Subcutaneous abdominal adipose tissue (tissue), 5 donors: ENCODE measurements around the gene SPRR5.

Source experiments
- H3K27ac ChIP-seq: one replicate; pipeline ENCODE4 v1.7.0; 2013; ENCODE audit warnings: low read depth, mild to moderate bottlenecking, inconsistent platforms, low read length, moderate library complexity
- H3K27me3 ChIP-seq, 5 donors: one replicate each; pipeline ENCODE4 v1.7.0; 2013; ENCODE audit warnings: low read length in 5 of 5, inconsistent platforms in 1 of 5; ENCODE audit not compliant: control insufficient read depth in 5 of 5, insufficient read depth in 4 of 5
- H3K36me3 ChIP-seq, 5 donors: one replicate each; pipeline ENCODE4 v1.7.0; 2013; ENCODE audit warnings: low read length in 5 of 5; ENCODE audit not compliant: control insufficient read depth in 5 of 5, insufficient read depth in 5 of 5
- H3K4me1 ChIP-seq, 5 donors: one replicate each; pipeline ENCODE4 v1.7.0; 2013; ENCODE audit warnings: low read length in 5 of 5, mild to moderate bottlenecking in 3 of 5, moderate library complexity in 1 of 5; ENCODE audit not compliant: control insufficient read depth in 5 of 5, insufficient read depth in 5 of 5
- H3K4me3 ChIP-seq, 5 donors: one replicate each; pipeline ENCODE4 v1.7.0; 2013; ENCODE audit warnings: low read length in 5 of 5, low read depth in 1 of 5
- H3K9ac ChIP-seq, 5 donors: one replicate each; pipeline ENCODE4 v1.7.0; 2013; ENCODE audit warnings: low read length in 5 of 5, mild to moderate bottlenecking in 4 of 5, moderate library complexity in 3 of 5
- H3K9me3 ChIP-seq, 5 donors: one replicate each; pipeline ENCODE4 v1.7.0; 2013; ENCODE audit warnings: low read length in 5 of 5; ENCODE audit not compliant: control insufficient read depth in 5 of 5
- donor health status: healthy.
- donor health status: healthy.
- donor health status: healthy.
- donor health status: healthy.
- donor health status: healthy.

SPRR5 gene

DNA sequence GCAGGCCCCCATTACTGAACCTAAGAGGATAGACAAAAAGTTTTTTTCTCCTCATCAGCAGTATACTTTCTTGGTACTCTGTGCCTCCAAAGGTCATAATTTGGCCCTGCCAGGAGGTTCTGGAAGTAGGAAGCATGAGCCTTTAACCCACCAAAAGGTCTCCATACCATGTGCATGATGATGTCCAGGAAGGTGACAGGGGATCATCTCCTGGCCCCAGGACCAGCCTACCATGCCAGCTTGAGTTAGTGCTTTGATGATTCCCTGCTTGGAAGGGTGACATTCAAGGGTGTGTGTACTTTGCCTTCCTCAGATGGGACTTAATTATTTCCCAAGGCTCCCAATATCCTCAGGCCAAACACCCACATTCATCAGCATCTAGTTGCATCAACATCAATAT is 30.6 kb downstream of the SPRR5 start:
- H3K27ac ChIP-seq = no peak overlapping the region
- no peaks in the 10 kb centered on the region for H3K9me3 ChIP-seq
- H3K27me3 ChIP-seq = peaks cover 0 to 4% (median 0%) of the 10 kb centered on the region in 5 donors
- H3K9ac ChIP-seq = no peak overlapping the region
- no peak overlapping the region for H3K4me3 ChIP-seq
- no peaks in the 10 kb centered on the region for H3K4me1 ChIP-seq
- no peaks in the 10 kb centered on the region for H3K36me3 ChIP-seq

DNA sequence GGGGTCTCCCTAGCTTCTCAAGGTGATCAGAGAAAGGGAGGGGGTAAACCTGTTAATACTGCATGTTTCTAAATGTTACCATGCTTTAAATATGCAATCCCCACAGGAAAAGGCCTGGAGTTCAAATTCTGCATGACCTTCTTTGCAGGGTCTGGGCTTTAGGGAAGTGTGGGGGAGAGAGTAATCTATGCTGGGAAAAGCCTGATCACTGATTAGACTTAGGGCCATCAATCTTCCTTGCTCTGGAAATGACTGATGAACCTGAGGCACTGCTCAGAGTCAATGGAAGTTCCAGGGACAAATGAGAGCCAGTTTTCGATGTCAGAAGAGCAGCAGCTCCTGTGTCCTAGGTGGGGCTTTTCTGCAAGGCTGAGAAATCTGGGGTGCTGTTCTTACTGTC is 33.7 kb downstream of the SPRR5 start:
- peaks cover 0 to 17% (median 2%) of the 10 kb centered on the region in 5 donors for H3K27me3 ChIP-seq
- no peak overlapping the region for H3K27ac ChIP-seq
- no peaks in the 10 kb centered on the region for H3K36me3 ChIP-seq
- no peaks in the 10 kb centered on the region for H3K4me1 ChIP-seq
- no peak overlapping the region for H3K9ac ChIP-seq
- H3K9me3 ChIP-seq = no peaks in the 10 kb centered on the region
- H3K4me3 ChIP-seq = no peak overlapping the region

DNA sequence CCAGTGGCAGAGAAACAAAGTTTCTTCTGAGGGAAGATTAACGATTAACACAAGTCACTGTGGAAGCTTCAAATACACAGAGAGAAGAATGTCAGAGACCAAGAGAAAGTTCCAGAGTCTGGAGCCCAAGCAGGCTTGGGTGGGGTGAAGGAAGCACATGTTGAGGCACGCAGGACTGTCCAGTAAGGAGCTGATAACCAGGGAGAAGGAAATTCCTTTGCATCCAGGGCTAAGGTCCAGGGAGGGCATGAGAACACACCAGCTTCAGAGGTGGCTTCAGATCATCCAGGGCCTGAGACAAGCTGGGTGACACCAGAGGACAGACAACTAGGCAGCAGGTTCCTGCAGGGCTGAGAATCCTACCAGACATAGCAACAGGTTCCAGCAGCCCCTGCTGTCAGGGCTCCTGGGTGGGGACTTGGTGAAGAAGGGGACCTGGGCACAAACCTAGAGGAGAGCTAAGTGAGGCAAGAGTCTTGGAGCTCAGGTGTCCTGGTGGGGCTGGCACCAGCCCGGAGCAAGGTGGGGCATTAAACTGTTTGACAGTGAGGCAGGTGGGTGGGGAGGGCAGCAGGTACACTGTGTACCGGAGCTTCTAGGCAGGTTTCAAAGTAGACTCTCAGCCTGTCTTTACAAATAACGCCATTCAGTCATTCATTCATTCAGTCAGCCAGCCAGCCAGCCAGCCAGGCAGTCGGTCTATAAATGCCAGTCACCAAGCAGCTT is 34.3 kb downstream of the SPRR5 start:
- no peak overlapping the region for H3K27ac ChIP-seq
- no peaks in the 10 kb centered on the region for H3K9me3 ChIP-seq
- no peaks in the 10 kb centered on the region for H3K36me3 ChIP-seq
- H3K4me3 ChIP-seq = no peak overlapping the region
- peaks cover 0 to 18% (median 2%) of the 10 kb centered on the region in 5 donors for H3K27me3 ChIP-seq
- H3K4me1 ChIP-seq = no peaks in the 10 kb centered on the region
- no peak overlapping the region for H3K9ac ChIP-seq

DNA sequence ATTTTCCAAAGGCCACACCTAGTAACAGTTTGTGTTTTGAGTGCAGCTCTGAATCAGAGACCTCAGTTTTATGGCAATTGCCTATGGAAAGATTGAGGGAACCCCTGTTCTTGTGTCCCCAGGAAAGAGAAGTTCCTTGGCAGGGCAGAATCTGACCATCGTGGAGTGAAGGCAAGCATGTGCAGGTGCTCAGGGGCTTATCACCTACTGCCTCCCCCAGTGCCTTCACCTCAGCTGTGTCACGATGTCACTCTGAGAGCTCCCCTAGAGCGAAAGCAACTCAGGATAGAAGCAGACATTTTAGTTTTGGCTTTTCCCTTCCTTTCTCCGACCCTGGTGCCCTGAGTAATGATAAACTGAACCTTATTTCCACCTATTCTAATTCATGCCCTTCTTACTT is 35.1 kb downstream of the SPRR5 start:
- Histone ChIP-seq H3K4me3 (no peak overlapping the region), H3K4me1 (no peaks in the 10 kb centered on the region), H3K27me3 (peaks cover 0 to 18% (median 2%) of the 10 kb centered on the region in 5 donors), H3K27ac (no peak overlapping the region), H3K9ac (no peak overlapping the region), H3K36me3 (no peaks in the 10 kb centered on the region), H3K9me3 (no peaks in the 10 kb centered on the region)

DNA sequence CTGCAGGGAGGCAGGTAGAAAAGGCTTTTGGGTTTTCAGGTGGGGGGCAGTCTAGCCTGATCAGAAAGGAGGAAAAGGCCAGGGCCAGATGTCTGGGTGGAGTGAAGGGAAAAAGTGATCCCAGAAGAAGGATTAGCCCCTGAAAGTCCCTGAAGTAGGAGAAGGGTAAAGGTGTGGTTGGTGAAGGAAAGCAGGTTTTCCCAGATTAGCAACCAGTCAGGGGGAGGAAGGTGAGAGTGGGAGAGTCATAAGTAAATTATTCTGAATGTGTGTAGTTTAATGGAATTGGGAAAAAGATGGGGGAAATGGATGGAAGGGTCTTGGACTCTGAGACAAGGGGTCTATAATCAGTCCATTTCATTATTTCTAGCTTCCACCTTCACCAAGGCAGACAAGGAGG is 36.2 kb downstream of the SPRR5 start:
- H3K9me3 ChIP-seq = no peaks in the 10 kb centered on the region
- no peak overlapping the region for H3K9ac ChIP-seq
- no peaks in the 10 kb centered on the region for H3K4me1 ChIP-seq
- H3K4me3 ChIP-seq = no peak overlapping the region
- H3K27me3 ChIP-seq = peaks cover 0 to 18% (median 2%) of the 10 kb centered on the region in 5 donors
- H3K36me3 ChIP-seq = no peaks in the 10 kb centered on the region
- no peak overlapping the region for H3K27ac ChIP-seq

DNA sequence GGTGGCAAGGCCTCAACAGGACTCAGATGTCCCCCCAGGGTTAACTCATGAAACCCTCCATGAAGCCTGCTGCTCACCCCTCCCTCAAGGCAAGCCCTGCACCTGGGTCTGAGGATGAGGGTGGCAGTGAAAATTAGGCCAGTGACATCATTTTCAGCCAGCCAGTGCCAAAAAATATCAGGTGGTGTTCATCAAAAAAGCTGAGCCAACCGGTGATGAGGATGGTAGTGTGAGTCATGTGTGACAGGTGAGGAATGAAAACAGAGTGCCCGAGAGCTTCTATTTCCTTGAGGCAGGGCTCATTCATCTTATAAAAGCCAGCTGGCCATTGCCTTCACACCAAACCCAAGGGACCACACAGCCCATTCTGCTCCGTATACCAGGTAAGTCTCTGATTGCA is 36.7 kb downstream of the SPRR5 start, which contains the start of gene SPRR1A:
Gene SPRR1A, plus strand, starts transcription at position 339 of the 400 bp plus-strand sequence. CDS start 1,150 bp downstream, outside the sequence.
- Histone ChIP-seq H3K36me3 (no peaks in the 10 kb centered on the region), H3K27ac (no peak within 1 kb of the TSS), H3K4me1 (no peaks in the 10 kb centered on the region), H3K27me3 (peaks cover 0 to 18% (median 2%) of the 10 kb centered on the region in 5 donors), H3K4me3 (no peak within 1 kb of the TSS), H3K9ac (no peak within 1 kb of the TSS), H3K9me3 (no peaks in the 10 kb centered on the region)

DNA sequence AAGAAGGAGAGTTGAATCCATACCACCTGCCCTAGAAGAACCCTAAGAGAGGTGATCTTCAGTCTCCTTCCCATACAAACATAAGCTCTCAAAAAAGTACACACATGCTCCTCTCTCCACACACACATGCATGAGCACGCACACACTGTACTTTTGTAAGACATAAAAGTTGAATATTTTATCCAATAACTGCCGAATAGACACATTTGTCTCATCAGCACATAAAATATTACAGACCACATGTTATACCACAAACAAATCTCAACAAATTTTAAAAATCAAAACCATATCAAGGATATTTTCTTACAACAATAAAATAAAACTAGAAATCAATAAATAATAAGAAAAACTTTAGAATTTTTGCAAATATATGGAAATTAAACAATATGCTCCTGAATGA is 39.6 kb downstream of the SPRR5 start:
- no peak overlapping the region for H3K9ac ChIP-seq
- H3K9me3 ChIP-seq = no peaks in the 10 kb centered on the region
- peaks cover 0 to 14% (median 2%) of the 10 kb centered on the region in 5 donors for H3K27me3 ChIP-seq
- no peak overlapping the region for H3K4me3 ChIP-seq
- H3K4me1 ChIP-seq = no peaks in the 10 kb centered on the region
- no peaks in the 10 kb centered on the region for H3K36me3 ChIP-seq
- H3K27ac ChIP-seq = no peak overlapping the region

DNA sequence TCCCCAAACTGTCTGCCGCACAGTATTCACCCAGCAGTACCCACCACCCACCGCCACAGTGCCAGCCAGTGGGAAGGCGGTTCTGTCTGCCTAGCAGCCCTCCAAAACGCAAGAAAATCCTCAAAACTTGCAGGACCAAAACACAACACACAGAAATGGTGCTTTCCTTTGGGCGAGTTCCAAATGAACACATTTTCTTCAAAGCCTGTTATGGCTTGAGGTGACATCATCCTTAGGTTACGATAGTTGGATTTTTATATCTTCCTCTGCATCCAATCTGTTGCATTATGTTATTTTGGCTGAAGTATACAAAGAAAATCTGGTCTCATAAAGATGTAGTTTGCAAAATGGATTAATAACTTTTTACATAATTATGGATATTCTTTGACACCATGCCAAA is 46.2 kb downstream of the SPRR5 start:
- no peak overlapping the region for H3K9ac ChIP-seq
- H3K4me1 ChIP-seq = no peaks in the 10 kb centered on the region
- no peak overlapping the region for H3K4me3 ChIP-seq
- H3K9me3 ChIP-seq = peaks cover 0 to 11% (median 4%) of the 10 kb centered on the region in 5 donors
- H3K27ac ChIP-seq = no peak overlapping the region
- no peaks in the 10 kb centered on the region for H3K36me3 ChIP-seq
- H3K27me3 ChIP-seq = no peaks in the 10 kb centered on the region

DNA sequence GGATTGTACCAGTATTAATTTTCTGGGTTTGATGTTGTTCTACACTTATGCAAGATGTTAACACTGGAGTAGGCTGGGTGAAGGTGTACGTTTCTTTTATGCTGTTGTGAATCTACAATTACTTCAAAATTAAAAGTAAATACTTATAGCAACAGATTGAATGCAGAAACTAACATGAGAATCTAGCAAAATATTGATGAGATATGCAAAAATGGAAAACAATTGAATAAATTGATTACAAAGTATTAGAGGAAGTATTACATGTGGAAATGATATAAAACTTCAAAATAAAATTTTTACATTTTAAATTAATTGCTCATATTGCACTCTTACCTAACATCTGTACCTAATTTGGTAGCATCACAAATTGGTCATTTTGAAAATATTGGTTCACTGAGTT is 48.8 kb downstream of the SPRR5 start:
- no peaks in the 10 kb centered on the region for H3K4me1 ChIP-seq
- no peak overlapping the region for H3K27ac ChIP-seq
- peaks cover 0 to 2% (median 0%) of the 10 kb centered on the region in 5 donors for H3K27me3 ChIP-seq
- H3K36me3 ChIP-seq = no peaks in the 10 kb centered on the region
- H3K9ac ChIP-seq = no peak overlapping the region
- H3K9me3 ChIP-seq = peaks cover 0 to 13% (median 4%) of the 10 kb centered on the region in 5 donors
- H3K4me3 ChIP-seq = no peak overlapping the region

DNA sequence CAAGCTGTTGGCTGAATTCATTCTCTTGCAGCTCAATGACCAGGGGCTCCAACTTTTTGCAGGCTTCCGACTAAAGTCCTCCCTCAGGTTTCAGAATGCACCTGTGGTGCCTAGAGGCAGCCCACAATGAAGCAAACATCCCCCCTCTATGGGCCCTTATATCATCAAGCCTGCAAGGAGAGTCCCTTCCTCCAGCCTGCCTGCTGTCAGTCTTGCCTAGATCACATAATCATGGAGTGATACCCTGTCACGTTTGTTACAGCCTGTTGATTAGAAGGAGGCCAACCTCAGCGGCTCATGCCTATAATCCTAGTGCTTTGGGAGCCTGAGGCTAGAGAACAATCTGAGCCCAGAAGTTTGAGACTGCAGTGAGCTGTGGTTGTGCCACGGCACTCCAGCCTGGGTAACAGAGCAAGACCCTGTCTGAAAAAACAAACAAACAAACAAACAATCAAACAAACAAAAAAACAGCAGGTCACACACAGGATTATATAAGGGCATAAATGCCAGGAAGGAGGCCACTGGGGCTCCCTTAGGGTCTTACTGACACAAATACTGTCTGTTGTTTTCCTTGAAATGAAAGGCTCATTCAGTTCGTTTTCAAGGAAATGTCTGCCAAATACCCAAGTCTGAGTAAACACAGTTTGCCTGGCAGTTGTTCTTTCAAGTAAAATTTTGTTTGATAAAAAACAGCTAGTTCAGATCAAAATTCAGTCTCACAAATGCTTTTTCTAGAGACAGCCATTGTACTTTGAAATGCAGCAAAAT is 49.8 kb downstream of the SPRR5 start:
- H3K4me3 ChIP-seq = no peak overlapping the region
- H3K27ac ChIP-seq = no peak overlapping the region
- H3K4me1 ChIP-seq = no peaks in the 10 kb centered on the region
- peaks cover 0 to 13% (median 4%) of the 10 kb centered on the region in 5 donors for H3K9me3 ChIP-seq
- H3K9ac ChIP-seq = no peak overlapping the region
- H3K36me3 ChIP-seq = no peaks in the 10 kb centered on the region
- H3K27me3 ChIP-seq = peaks cover 0 to 2% (median 0%) of the 10 kb centered on the region in 5 donors
